Measurements from ENCODE around the gene LRRK1. TPM values are rescaled to one million over a fixed set of nuclear protein-coding genes. Genes with fewer than 3 reads are reported as not detected.

The LRRK1 gene
- total RNA-seq, 3 donors from 2014 or later (not counting 1 experiment from before 2014, with no cell fraction given), result 1.2 to 5.5 (median 3.2) TPM

DNA sequence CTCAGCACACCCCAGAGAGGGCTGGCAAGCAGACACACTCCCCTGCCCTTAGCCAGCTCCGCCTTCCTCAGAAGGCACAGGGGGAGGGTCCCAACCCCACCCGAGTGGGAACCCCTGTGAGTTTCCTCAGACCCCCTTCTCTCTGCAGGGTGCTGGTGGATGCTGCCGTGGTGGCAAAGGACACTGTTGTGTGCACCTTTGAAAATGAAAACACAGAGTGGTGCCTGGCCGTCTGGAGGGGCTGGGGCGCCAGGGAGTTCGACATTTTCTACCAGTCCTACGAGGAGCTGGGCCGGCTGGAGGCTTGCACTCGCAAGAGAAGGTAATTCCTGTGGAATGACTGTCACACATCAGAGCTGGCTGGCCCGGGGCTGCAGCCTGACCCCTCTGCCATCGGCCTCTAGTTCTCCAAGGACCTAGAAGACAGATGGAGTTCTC is 149.4 kb downstream of the LRRK1 start:
- Mint-ChIP-seq H3K4me1 (no peaks in the 10 kb centered on the region), H3K4me3 (no peak overlapping the region), H3K9me3 (no peaks in the 10 kb centered on the region), H3K27ac (no peak overlapping the region), H3K27me3 (ENCODE audit: low read depth in 2 of 2) (peaks cover 0 to 7% of the 10 kb centered on the region in 2 donors), H3K36me3 (no peaks in the 10 kb centered on the region)
- Histone ChIP-seq H3K9me3 (ENCODE audit: control insufficient read depth, insufficient read depth, low read length) (no peaks in the 10 kb centered on the region), H3K4me1 (ENCODE audit: control insufficient read depth, insufficient read depth, low read length) (no peaks in the 10 kb centered on the region), H3K27ac (ENCODE audit: low read length) (no peak overlapping the region), H3K27me3 (ENCODE audit: control insufficient read depth, insufficient read depth, low read length) (no peaks in the 10 kb centered on the region), H3K4me3 (ENCODE audit: low read length) (no peak overlapping the region), H3K36me3 (ENCODE audit: control insufficient read depth, insufficient read depth, low read length) (no peaks in the 10 kb centered on the region)
- TF ChIP-seq, protein P1, sequence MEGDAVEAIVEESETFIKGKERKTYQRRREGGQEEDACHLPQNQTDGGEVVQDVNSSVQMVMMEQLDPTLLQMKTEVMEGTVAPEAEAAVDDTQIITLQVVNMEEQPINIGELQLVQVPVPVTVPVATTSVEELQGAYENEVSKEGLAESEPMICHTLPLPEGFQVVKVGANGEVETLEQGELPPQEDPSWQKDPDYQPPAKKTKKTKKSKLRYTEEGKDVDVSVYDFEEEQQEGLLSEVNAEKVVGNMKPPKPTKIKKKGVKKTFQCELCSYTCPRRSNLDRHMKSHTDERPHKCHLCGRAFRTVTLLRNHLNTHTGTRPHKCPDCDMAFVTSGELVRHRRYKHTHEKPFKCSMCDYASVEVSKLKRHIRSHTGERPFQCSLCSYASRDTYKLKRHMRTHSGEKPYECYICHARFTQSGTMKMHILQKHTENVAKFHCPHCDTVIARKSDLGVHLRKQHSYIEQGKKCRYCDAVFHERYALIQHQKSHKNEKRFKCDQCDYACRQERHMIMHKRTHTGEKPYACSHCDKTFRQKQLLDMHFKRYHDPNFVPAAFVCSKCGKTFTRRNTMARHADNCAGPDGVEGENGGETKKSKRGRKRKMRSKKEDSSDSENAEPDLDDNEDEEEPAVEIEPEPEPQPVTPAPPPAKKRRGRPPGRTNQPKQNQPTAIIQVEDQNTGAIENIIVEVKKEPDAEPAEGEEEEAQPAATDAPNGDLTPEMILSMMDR (IDR thresholded peaks at IDR 0.05), result no peak
- DNase-seq (no peak), ATAC-seq (no peak)
- WGBS (ENCODE audit: insufficient coverage), result 90% methylated on average over 11 of the region's 11 CpGs
- intact Hi-C loops (cut with micrococcal nuclease), result no loop called here

DNA sequence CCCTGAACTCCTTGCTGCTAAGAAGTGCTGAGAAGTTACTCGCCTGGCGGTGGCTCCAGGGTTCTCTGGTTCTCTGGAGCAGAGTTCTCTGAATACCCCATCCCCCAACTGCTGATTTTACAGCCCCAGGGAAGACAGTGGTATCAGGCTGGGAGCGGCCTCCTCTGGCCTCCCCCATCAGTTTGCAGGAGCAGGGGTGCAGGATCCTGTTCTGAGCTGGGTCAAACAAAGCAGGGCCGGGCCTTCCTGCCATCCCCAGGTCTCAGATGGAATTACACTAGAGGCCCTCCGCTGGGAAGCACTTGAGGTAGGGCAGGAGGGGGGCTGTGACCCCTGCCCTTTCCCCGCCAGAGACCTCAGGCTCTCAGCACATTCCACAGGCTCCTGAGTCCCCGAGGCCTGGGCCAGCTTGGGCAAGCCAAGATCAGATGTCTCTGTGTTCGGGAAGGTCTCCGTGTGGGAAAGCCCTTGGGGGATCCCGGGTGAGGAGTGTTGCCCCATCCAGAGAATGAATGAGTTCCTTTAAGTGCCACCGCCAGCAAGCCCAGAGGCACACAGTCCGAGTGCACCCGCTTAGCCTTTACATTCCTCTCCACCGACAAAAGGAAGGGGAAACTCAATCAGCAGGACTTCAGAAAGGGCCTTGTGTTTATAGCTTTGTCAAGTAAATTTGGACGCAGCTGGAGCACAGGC is 149.9 kb downstream of the LRRK1 start:
- WGBS (ENCODE audit: insufficient coverage), result 91% methylated on average over 14 of the region's 15 CpGs
- H3K36me3 Mint-ChIP-seq, result no peaks in the 10 kb centered on the region
- peaks cover 0 to 7% of the 10 kb centered on the region in 2 donors for H3K27me3 Mint-ChIP-seq (ENCODE audit: low read depth in 2 of 2)
- Histone ChIP-seq H3K4me3 (ENCODE audit: low read length) (no peak overlapping the region), H3K36me3 (ENCODE audit: control insufficient read depth, insufficient read depth, low read length) (no peaks in the 10 kb centered on the region), H3K27me3 (ENCODE audit: control insufficient read depth, insufficient read depth, low read length) (no peaks in the 10 kb centered on the region), H3K9me3 (ENCODE audit: control insufficient read depth, insufficient read depth, low read length) (no peaks in the 10 kb centered on the region), H3K4me1 (ENCODE audit: control insufficient read depth, insufficient read depth, low read length) (no peaks in the 10 kb centered on the region), H3K27ac (ENCODE audit: low read length) (no peak overlapping the region)
- intact Hi-C loops (cut with micrococcal nuclease), result no loop called here
- no peak for ATAC-seq
- no peaks in the 10 kb centered on the region for H3K9me3 Mint-ChIP-seq
- DNase-seq, result no peak
- TF ChIP-seq, protein P1 (IDR thresholded peaks at IDR 0.05), result no peak
- no peaks in the 10 kb centered on the region for H3K4me1 Mint-ChIP-seq
- no peak overlapping the region for H3K27ac Mint-ChIP-seq
- H3K4me3 Mint-ChIP-seq, result no peak overlapping the region

DNA sequence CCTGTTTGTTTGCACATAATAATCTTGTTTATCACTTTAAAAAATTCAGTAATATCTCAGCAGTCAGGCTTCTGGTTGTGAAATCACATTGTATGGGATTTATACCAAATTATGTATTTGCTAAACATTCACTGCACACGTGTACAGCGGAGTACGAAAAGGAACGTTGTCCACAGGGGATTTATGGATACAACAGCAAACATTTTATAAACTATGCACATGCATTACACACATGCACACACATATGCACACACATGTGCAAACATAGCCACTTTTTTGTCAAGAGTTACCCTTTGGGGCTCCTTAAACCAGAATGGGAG is 150.5 kb downstream of the LRRK1 start:
- DNase-seq, result no peak
- TF ChIP-seq, protein P1 (IDR thresholded peaks at IDR 0.05), result no peak
- H3K4me3 ChIP-seq (ENCODE audit: low read length), result no peak overlapping the region
- no peak overlapping the region for H3K27ac ChIP-seq (ENCODE audit: low read length)
- no peaks in the 10 kb centered on the region for H3K4me1 ChIP-seq (ENCODE audit: control insufficient read depth, insufficient read depth, low read length)
- intact Hi-C loops (cut with micrococcal nuclease), result no loop called here
- H3K27me3 ChIP-seq (ENCODE audit: control insufficient read depth, insufficient read depth, low read length), result no peaks in the 10 kb centered on the region
- no peak for ATAC-seq
- Mint-ChIP-seq H3K4me1 (no peaks in the 10 kb centered on the region), H3K4me3 (no peak overlapping the region), H3K27ac (no peak overlapping the region), H3K9me3 (no peaks in the 10 kb centered on the region), H3K27me3 (ENCODE audit: low read depth in 2 of 2) (peaks cover 0 to 7% of the 10 kb centered on the region in 2 donors), H3K36me3 (no peaks in the 10 kb centered on the region)
- WGBS (ENCODE audit: insufficient coverage), result 94% methylated on average over 4 of the region's 4 CpGs
- H3K9me3 ChIP-seq (ENCODE audit: control insufficient read depth, insufficient read depth, low read length), result no peaks in the 10 kb centered on the region
- no peaks in the 10 kb centered on the region for H3K36me3 ChIP-seq (ENCODE audit: control insufficient read depth, insufficient read depth, low read length)

DNA sequence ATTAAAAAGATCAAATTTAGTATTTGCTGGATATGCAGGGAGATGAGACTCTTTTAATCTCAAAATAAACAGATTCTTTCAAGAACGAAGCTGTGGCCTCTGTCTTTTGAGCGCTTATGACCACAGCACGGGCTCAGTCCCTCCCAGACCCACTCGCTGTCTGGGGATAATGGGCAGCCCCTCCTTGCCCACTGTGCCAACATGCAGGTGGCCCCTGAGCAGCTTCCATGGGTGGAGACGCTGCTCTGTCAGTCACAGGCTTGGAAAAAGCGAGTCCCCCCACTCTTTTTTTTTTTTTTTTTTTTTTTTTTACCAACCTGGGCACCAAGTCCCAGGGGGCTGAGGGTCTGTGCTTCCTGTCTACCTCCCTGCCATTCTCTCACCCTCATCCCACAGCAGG is 150.9 kb downstream of the LRRK1 start:
- Histone ChIP-seq H3K4me1 (ENCODE audit: control insufficient read depth, insufficient read depth, low read length) (no peaks in the 10 kb centered on the region), H3K36me3 (ENCODE audit: control insufficient read depth, insufficient read depth, low read length) (no peaks in the 10 kb centered on the region), H3K9me3 (ENCODE audit: control insufficient read depth, insufficient read depth, low read length) (no peaks in the 10 kb centered on the region), H3K4me3 (ENCODE audit: low read length) (no peak overlapping the region), H3K27me3 (ENCODE audit: control insufficient read depth, insufficient read depth, low read length) (no peaks in the 10 kb centered on the region), H3K27ac (ENCODE audit: low read length) (no peak overlapping the region)
- H3K4me1 Mint-ChIP-seq, result no peaks in the 10 kb centered on the region
- H3K9me3 Mint-ChIP-seq, result no peaks in the 10 kb centered on the region
- H3K27me3 Mint-ChIP-seq (ENCODE audit: low read depth in 2 of 2), result peaks cover 0 to 7% of the 10 kb centered on the region in 2 donors
- DNase-seq (no peak), ATAC-seq (no peak)
- intact Hi-C loops (cut with micrococcal nuclease), result no loop called here
- no peaks in the 10 kb centered on the region for H3K36me3 Mint-ChIP-seq
- no peak overlapping the region for H3K4me3 Mint-ChIP-seq
- TF ChIP-seq, protein P1 (IDR thresholded peaks at IDR 0.05), result no peak
- 72% methylated on average over 6 of the region's 6 CpGs for WGBS (ENCODE audit: insufficient coverage)
- no peak overlapping the region for H3K27ac Mint-ChIP-seq

Measured in natural killer cell (primary cell).